ENCODE measurements around the gene DPP10. TPM values are rescaled to one million over a fixed set of nuclear protein-coding genes. Genes with fewer than 3 reads are reported as not detected.

The DPP10 gene
- total RNA-seq, 4 donors from 2014 or later, result 0.13 to 2.8 (median 0.48) TPM; not detected in 1

- DNase-seq (ENCODE audit: low spot score) (no peak), ATAC-seq (ENCODE audit: low FRiP score) (no peak)
- no peak for TF ChIP-seq CTCF (IDR thresholded peaks at IDR 0.05)
Observed at GRCh38 chr2:115384399-115384798, 942.0 kb downstream of the DPP10 start.

- no peak for ATAC-seq (ENCODE audit: low FRiP score)
- TF ChIP-seq CTCF (IDR thresholded peaks at IDR 0.05), result no peak
- no peak for DNase-seq (ENCODE audit: low spot score)
Observed at GRCh38 chr2:115386465-115386864, 944.0 kb downstream of the DPP10 start.

GRCh38 chr2:115389024-115389423 is 946.6 kb downstream of the DPP10 start:
- no peak for TF ChIP-seq CTCF (IDR thresholded peaks at IDR 0.05)
- DNase-seq (ENCODE audit: low spot score) (no peak), ATAC-seq (ENCODE audit: low FRiP score) (no peak)

- no peak for TF ChIP-seq CTCF (IDR thresholded peaks at IDR 0.05)
- no peak for DNase-seq (ENCODE audit: low spot score)
Observed at GRCh38 chr2:115389898-115390565, 947.6 kb downstream of the DPP10 start.

GRCh38 chr2:115396579-115396978 is 954.1 kb downstream of the DPP10 start:
- DNase-seq (ENCODE audit: low spot score), result no peak
- no peak for TF ChIP-seq CTCF (IDR thresholded peaks at IDR 0.05)
- no peak for ATAC-seq (ENCODE audit: low FRiP score)

More at GRCh38 chr2:115389898-115390565, 947.6 kb downstream of the DPP10 start:
- no peak for ATAC-seq (ENCODE audit: low FRiP score)

GRCh38 chr2:115400940-115401339 is 958.5 kb downstream of the DPP10 start:
- no peak for ATAC-seq (ENCODE audit: low FRiP score)
- DNase-seq (ENCODE audit: low spot score), result no peak
- no peak for TF ChIP-seq CTCF (IDR thresholded peaks at IDR 0.05)

GRCh38 chr2:115412501-115412900 is 970.1 kb downstream of the DPP10 start:
- ATAC-seq (ENCODE audit: low FRiP score), result no peak
- TF ChIP-seq CTCF (IDR thresholded peaks at IDR 0.05), result no peak
- DNase-seq (ENCODE audit: low spot score), result no peak

All from omental fat pad (tissue), 4 donors.